ENCODE data around the gene ARL8B.

ARL8B gene

GRCh38 chr3:5197470-5198312 lies 75.6 kb downstream of the ARL8B start:
- in situ Hi-C loops (cut with HindIII; ENCODE audit: low pct_unique_long_range_greater_than_20kb, low sequenced_read_pairs), result no loop called here
- no peak for TF ChIP-seq JUND (IDR thresholded peaks at IDR 0.05; ENCODE audit: low read depth)
- DNase-seq (ENCODE audit: low read depth in 1 of 2, low spot score in 1 of 2), result no peak

GRCh38 chr3:5198313-5198677 lies 76.2 kb downstream of the ARL8B start:
- no peak for DNase-seq (ENCODE audit: low read depth in 1 of 2, low spot score in 1 of 2)
- in situ Hi-C loops (cut with HindIII; ENCODE audit: low pct_unique_long_range_greater_than_20kb, low sequenced_read_pairs), result no loop called here
- no peak for TF ChIP-seq JUND (IDR thresholded peaks at IDR 0.05; ENCODE audit: low read depth)

GRCh38 chr3:5198986-5199731 lies 77.1 kb downstream of the ARL8B start:
- in situ Hi-C loops (cut with HindIII; ENCODE audit: low pct_unique_long_range_greater_than_20kb, low sequenced_read_pairs), result no loop called here
- TF ChIP-seq JUND (IDR thresholded peaks at IDR 0.05; ENCODE audit: low read depth), result no peak
- DNase-seq (ENCODE audit: low read depth in 1 of 2, low spot score in 1 of 2), result no peak

- no peak for TF ChIP-seq JUND (IDR thresholded peaks at IDR 0.05; ENCODE audit: low read depth)
- in situ Hi-C loops (cut with HindIII; ENCODE audit: low pct_unique_long_range_greater_than_20kb, low sequenced_read_pairs), result no loop called here
- DNase-seq (ENCODE audit: low read depth in 1 of 2, low spot score in 1 of 2), result no peak
Observed at GRCh38 chr3:5201536-5201935, 79.4 kb downstream of the ARL8B start.

GRCh38 chr3:5202222-5202621 lies 80.1 kb downstream of the ARL8B start:
- no peak for DNase-seq (ENCODE audit: low read depth in 1 of 2, low spot score in 1 of 2)
- in situ Hi-C loops (cut with HindIII; ENCODE audit: low pct_unique_long_range_greater_than_20kb, low sequenced_read_pairs), result no loop called here
- no peak for TF ChIP-seq JUND (IDR thresholded peaks at IDR 0.05; ENCODE audit: low read depth)

- in situ Hi-C loops (cut with HindIII; ENCODE audit: low pct_unique_long_range_greater_than_20kb, low sequenced_read_pairs), result no loop called here
- no peak for DNase-seq (ENCODE audit: low read depth in 1 of 2, low spot score in 1 of 2)
- no peak for TF ChIP-seq JUND (IDR thresholded peaks at IDR 0.05; ENCODE audit: low read depth)
Observed at GRCh38 chr3:5205165-5205941, 83.3 kb downstream of the ARL8B start.

- TF ChIP-seq JUND (IDR thresholded peaks at IDR 0.05; ENCODE audit: low read depth), result no peak
- no peak for DNase-seq (ENCODE audit: low read depth in 1 of 2, low spot score in 1 of 2)
- in situ Hi-C loops (cut with HindIII; ENCODE audit: low pct_unique_long_range_greater_than_20kb, low sequenced_read_pairs), result no loop called here
Observed at GRCh38 chr3:5210926-5211325, 88.8 kb downstream of the ARL8B start.

GRCh38 chr3:5212628-5213573 lies 90.8 kb downstream of the ARL8B start:
- no peak for DNase-seq (ENCODE audit: low read depth in 1 of 2, low spot score in 1 of 2)
- TF ChIP-seq JUND (IDR thresholded peaks at IDR 0.05; ENCODE audit: low read depth), result no peak
- in situ Hi-C loops (cut with HindIII; ENCODE audit: low pct_unique_long_range_greater_than_20kb, low sequenced_read_pairs), result no loop called here

GRCh38 chr3:5213574-5213966 lies 91.5 kb downstream of the ARL8B start:
- no peak for DNase-seq (ENCODE audit: low read depth in 1 of 2, low spot score in 1 of 2)
- no peak for TF ChIP-seq JUND (IDR thresholded peaks at IDR 0.05; ENCODE audit: low read depth)
- in situ Hi-C loops (cut with HindIII; ENCODE audit: low pct_unique_long_range_greater_than_20kb, low sequenced_read_pairs), result no loop called here

GRCh38 chr3:5214352-5214751 lies 92.3 kb downstream of the ARL8B start:
- in situ Hi-C loops (cut with HindIII; ENCODE audit: low pct_unique_long_range_greater_than_20kb, low sequenced_read_pairs), result no loop called here
- no peak for TF ChIP-seq JUND (IDR thresholded peaks at IDR 0.05; ENCODE audit: low read depth)
- no peak for DNase-seq (ENCODE audit: low read depth in 1 of 2, low spot score in 1 of 2)

- in situ Hi-C loops (cut with HindIII; ENCODE audit: low pct_unique_long_range_greater_than_20kb, low sequenced_read_pairs), result no loop called here
- TF ChIP-seq JUND (IDR thresholded peaks at IDR 0.05; ENCODE audit: low read depth), result no peak
- no peak for DNase-seq (ENCODE audit: low read depth in 1 of 2, low spot score in 1 of 2)
Observed at GRCh38 chr3:5217824-5218595, 95.9 kb downstream of the ARL8B start.

All from T47D (cell line).